GM12878 (cell line): ENCODE measurements around the gene SFI1. TPM values are rescaled to one million over a fixed set of nuclear protein-coding genes. Genes with fewer than 3 reads are reported as not detected.
A peak's percentile ranks its signal among the peaks of the same experiment; 100 is the strongest.
"Not testable (repeated sequence)": the region's sequence is repeated elsewhere in the genome, so short reads cannot be mapped to it uniquely, and the experiment has no call there.

Experiments
- ATAC-seq: fragments of 200-7000 bp; cut with Tn5 transposase; 3 replicates; pipeline ENCODE4 v1.9.1; 2020; ENCODE audit warnings: mild to moderate bottlenecking, moderate library complexity
- BruUV-seq: library from RNA; stranded (reverse); fragments of 400-500 nt; replicated peaks from 2 replicates; lab custom pipeline; 2021; lab: Mats Ljungman, UMichigan
- CTCF ChIA-PET: fragments of 300-600 bp; sonication (Branson Sonifier 250); formaldehyde crosslinking; extraction: SDS; loops from one replicate; lab custom pipeline; 2021; ENCODE audit warnings: inconsistent platforms; lab: Yijun Ruan, JAX
- POLR2A ChIA-PET: fragments of 350-600 bp; formaldehyde crosslinking; extraction: SDS; loops from one replicate; lab custom pipeline; 2021; ENCODE audit warnings: inconsistent platforms; lab: Charles Lee
- RAD21 ChIA-PET: fragments of 300-600 bp; sonication (Branson Sonifier 250); formaldehyde crosslinking; loops from one replicate; lab custom pipeline; 2023; ENCODE audit warnings: antibody characterized with exemption; ENCODE audit not compliant: unreplicated experiment; lab: Charles Lee
- SMC1A ChIA-PET: fragments of 300-600 bp; sonication (Branson Sonifier 250); formaldehyde crosslinking; loops from one replicate; lab custom pipeline; 2023; ENCODE audit not compliant: unreplicated experiment, uncharacterized antibody; lab: Charles Lee
- DNase-seq: peaks from one replicate; pipeline ENCODE4 v3.0.0-alpha.2; 2011; ENCODE audit warnings: low read depth, low spot score
- FAIRE-seq: peaks from 3 replicates; lab custom pipeline; 2011; peaks lifted over from hg19 to GRCh38; lab: Jason Lieb, UNC
- H2AFZ ChIP-seq: 2 replicates; pipeline ENCODE4 v1.6.0; 2011; ENCODE audit warnings: low read depth, low read length, control low read depth; ENCODE audit not compliant: control insufficient read depth
- H3K27ac ChIP-seq: 2 replicates; pipeline ENCODE4 v1.5.1; 2011; ENCODE audit warnings: control low read depth; ENCODE audit not compliant: control insufficient read depth, insufficient read depth
- H3K27me3 ChIP-seq, 2 experiments: replicated peaks in 1 of 2; 2 replicates each; pipeline versions ENCODE4 v1.6.0 to v1.6.1; 2011; ENCODE audit warnings: low read length in 1 of 2; ENCODE audit not compliant: control insufficient read depth in 2 of 2, insufficient read depth in 2 of 2
- H3K36me3 ChIP-seq, 2 experiments: 2 replicates each; pipeline ENCODE4 v1.5.1; 2011; ENCODE audit warnings: low read length in 1 of 2; ENCODE audit not compliant: control insufficient read depth in 2 of 2, insufficient read depth in 2 of 2
- H3K4me1 ChIP-seq: 2 replicates; pipeline ENCODE4 v1.6.1; 2011; ENCODE audit warnings: mild to moderate bottlenecking, low read length, moderate library complexity, mixed read lengths; ENCODE audit not compliant: control insufficient read depth, insufficient read depth
- H3K4me2 ChIP-seq: 2 replicates; pipeline ENCODE4 v1.6.0; 2011; ENCODE audit warnings: control low read depth; ENCODE audit not compliant: control insufficient read depth, insufficient read depth
- H3K4me3 ChIP-seq: fragments of 200-600 bp; sonication (generic); 2 replicates; pipeline ENCODE4 v1.5.1; 2016
- H3K79me2 ChIP-seq: 2 replicates; pipeline ENCODE4 v1.6.0; 2011; ENCODE audit warnings: low read length; ENCODE audit not compliant: control insufficient read depth, insufficient read depth
- H3K9ac ChIP-seq: 2 replicates; pipeline ENCODE4 v1.8.0; 2011; ENCODE audit warnings: low read length, control low read depth, mixed read lengths; ENCODE audit not compliant: control insufficient read depth, insufficient read depth
- H3K9me3 ChIP-seq: replicated peaks from 3 replicates; pipeline ENCODE4 v1.5.1; 2011; ENCODE audit warnings: mild to moderate bottlenecking, low read length; ENCODE audit not compliant: control insufficient read depth, insufficient read depth
- H4K20me1 ChIP-seq: 2 replicates; pipeline ENCODE4 v1.6.0; 2011; ENCODE audit not compliant: control insufficient read depth, insufficient read depth
- ATF7 ChIP-seq: fragments of 450-650 bp; IDR thresholded peaks from 2 replicates; pipeline ENCODE4 v1.6.1; 2016; ENCODE audit warnings: low read depth, mild to moderate bottlenecking
- BCL11A ChIP-seq: IDR thresholded peaks from 2 replicates; pipeline ENCODE4 v1.6.1; 2011; ENCODE audit warnings: low read depth, low read length
- BHLHE40 ChIP-seq, 2 experiments: fragments of 450-650 bp in 1 of 2; IDR thresholded peaks; 2 replicates each; pipeline ENCODE4 v1.6.1; 2011 to 2017; ENCODE audit warnings: low read depth in 2 of 2, borderline replicate concordance in 1 of 2, improper control_type of control experiment in 1 of 2, low read length in 1 of 2, mild to moderate bottlenecking in 1 of 2
- CBFB ChIP-seq: IDR thresholded peaks from 2 replicates; pipeline ENCODE4 v1.6.1; 2016; ENCODE audit warnings: antibody characterized with exemption, low read depth
- CREB1 ChIP-seq: IDR thresholded peaks from 2 replicates; pipeline ENCODE4 v1.6.1; 2012; ENCODE audit warnings: low read depth, mild to moderate bottlenecking, inconsistent platforms
- CREM ChIP-seq: IDR thresholded peaks from 2 replicates; pipeline ENCODE4 v1.6.1; 2014; ENCODE audit warnings: antibody characterized with exemption, low read depth
- EED ChIP-seq: sonication (generic); IDR thresholded peaks from 2 replicates; pipeline ENCODE4 v1.6.1; 2016; ENCODE audit warnings: antibody characterized with exemption, low read depth
- EP300 ChIP-seq, 2 experiments: fragments of 150-350 bp in 1 of 2; IDR thresholded peaks; 2 replicates each; pipeline ENCODE4 v1.6.1; 2011 to 2012; ENCODE audit warnings: low read depth in 2 of 2, low read length in 2 of 2, borderline replicate concordance in 1 of 2, improper control_type of control experiment in 1 of 2, inconsistent platforms in 1 of 2; ENCODE audit not compliant: control insufficient read depth in 1 of 2
- IKZF1 ChIP-seq: fragments of 450-650 bp; conservative IDR thresholded peaks from 2 replicates; pipeline ENCODE4 v1.6.1; 2017; ENCODE audit warnings: antibody characterized with exemption, mild to moderate bottlenecking
- IRF4 ChIP-seq: IDR thresholded peaks from 2 replicates; pipeline ENCODE4 v1.6.1; 2011; ENCODE audit warnings: low read depth, low read length
- JUNB ChIP-seq: IDR thresholded peaks from 2 replicates; pipeline ENCODE4 v1.6.1; 2016; ENCODE audit warnings: antibody characterized with exemption, mild to moderate bottlenecking
- MLLT1 ChIP-seq: fragments of 450-650 bp; IDR thresholded peaks from 2 replicates; pipeline ENCODE4 v1.6.1; 2016; ENCODE audit warnings: mild to moderate bottlenecking
- NBN ChIP-seq: fragments of 450-650 bp; IDR thresholded peaks from 2 replicates; pipeline ENCODE4 v1.6.1; 2016
- NR2F1 ChIP-seq: fragments of 450-650 bp; conservative IDR thresholded peaks from 2 replicates; pipeline ENCODE4 v1.6.1; 2017; ENCODE audit warnings: mild to moderate bottlenecking
- PAX5 ChIP-seq: IDR thresholded peaks from 2 replicates; pipeline ENCODE4 v1.6.1; 2011; ENCODE audit warnings: low read depth, low read length, borderline replicate concordance
- RUNX3 ChIP-seq: IDR thresholded peaks from 2 replicates; pipeline ENCODE4 v1.6.1; 2012; ENCODE audit warnings: low read length, inconsistent platforms
- SPI1 ChIP-seq: IDR thresholded peaks from 2 replicates; pipeline ENCODE4 v1.6.1; 2011; ENCODE audit warnings: low read depth, mild to moderate bottlenecking, low read length, moderate library complexity, borderline replicate concordance; ENCODE audit not compliant: insufficient read depth
- TBL1XR1 ChIP-seq: IDR thresholded peaks from 2 replicates; pipeline ENCODE4 v1.6.1; 2012; ENCODE audit warnings: low read depth, low read length, improper control_type of control experiment
- YY1 ChIP-seq: IDR thresholded peaks from 2 replicates; pipeline ENCODE4 v1.6.1; 2011; ENCODE audit warnings: low read depth, mild to moderate bottlenecking, low read length
- ZNF207 ChIP-seq: fragments of 450-650 bp; IDR thresholded peaks from 2 replicates; pipeline ENCODE4 v1.6.1; 2014; ENCODE audit warnings: antibody characterized with exemption, mild to moderate bottlenecking, borderline replicate concordance
- ZNF217 ChIP-seq: fragments of 450-650 bp; IDR thresholded peaks from 2 replicates; pipeline ENCODE4 v1.6.1; 2017; ENCODE audit warnings: antibody characterized with exemption, mild to moderate bottlenecking
- WGBS: methylation state at CpG from one replicate; pipeline ENCODE4 v1.1.6; 2016; ENCODE audit warnings: low lambda C conversion rate; ENCODE audit not compliant: insufficient replicate concordance, insufficient coverage; ENCODE audit errors: missing lambda C conversion rate; 5-methylcytosine and 5-hydroxymethylcytosine counted together
- in situ Hi-C: fragments of 300-500 bp; cut with MboI; formaldehyde crosslinking; loops from 9 replicates; pipeline ENCODE4 v1.14.3; 2018; ENCODE audit warnings: mixed read lengths
- intact Hi-C: fragments of 100-400 bp; cut with micrococcal nuclease; formaldehyde crosslinking; loops from one replicate; pipeline ENCODE4 v1.14.2; 2022; ENCODE audit not compliant: unreplicated experiment
- polyA plus RNA-seq, 11 experiments: library from polyadenylated mRNA; depleted of rRNA in 4 of 11; unstranded in 6 of 11; stranded (reverse) in 5 of 11; fragments of >200 nt; fragmentation: Nextera tagmentation in 4 of 11; fragmentation: Illumina TruSeq in 1 of 11; extraction: Ambion mirVana in 4 of 11; extraction: Trizol in 1 of 11; gene quantifications; 1 replicate in 1 of 11; 2 replicates in 10 of 11; pipeline versions ENCODE4 v1.2.1 to v1.2.3, GENCODE V29; 2011 to 2016; ENCODE audit warnings: inconsistent platforms in 2 of 11, missing spikeins in 2 of 11, low read depth in 1 of 11
- total RNA-seq, 4 experiments: library from RNA; depleted of rRNA in 3 of 4; stranded (reverse); fragments of >200 nt in 3 of 4; fragmentation: Illumina TruSeq in 1 of 4; extraction: Trizol in 1 of 4; gene quantifications; 2 replicates each; pipeline versions ENCODE4 v1.2.1 to v1.2.3, GENCODE V29; 2013 to 2021
- TF ChIP-seq, protein P1 (sequence below): fragments of 450-650 bp; IDR thresholded peaks from 2 replicates; pipeline ENCODE4 v1.6.1; 2017; ENCODE audit warnings: mild to moderate bottlenecking, low read depth, inconsistent platforms; ENCODE audit not compliant: poor library complexity, severe bottlenecking

Gene SFI1
- total and polyA plus RNA-seq, 10 of the 15 experiments (the other 5 are each of a cell fraction or from before 2014, with no cell fraction given) = 6.3 to 70.1 (median 30.4) TPM

DNA sequence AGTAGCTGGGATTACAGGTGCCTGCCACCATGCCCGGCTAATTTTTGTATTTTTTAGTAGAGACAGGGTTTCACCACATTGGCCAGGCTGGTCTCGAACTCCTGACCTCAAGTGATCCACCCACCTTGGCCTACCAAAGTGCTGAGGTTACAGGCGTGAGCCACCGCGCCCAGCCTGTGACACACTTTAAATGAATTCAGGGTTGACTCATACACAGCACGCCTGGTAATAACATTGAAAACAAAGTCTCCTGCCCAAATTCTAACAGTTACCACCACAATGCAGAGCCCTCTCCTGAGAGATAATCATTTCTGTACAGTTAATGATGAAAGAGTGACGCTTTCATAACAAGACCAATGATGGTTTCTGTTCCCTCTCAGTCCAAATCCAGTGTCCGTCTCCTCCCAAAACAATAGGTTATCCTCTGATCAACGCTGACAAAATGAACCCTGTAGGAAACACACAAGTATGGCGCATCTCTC, 164.6 kb downstream of the SFI1 start:
- not testable (repeated sequence) for DNase-seq, H3K9me3 ChIP-seq, H4K20me1 ChIP-seq, BruUV-seq, H3K27me3 ChIP-seq, H3K36me3 ChIP-seq, H2AFZ ChIP-seq
- ChIA-PET SMC1A (interaction anchor here (0.7 to 10.8 kb wide), 15 partner anchors 8 to 286 kb away, joined by 3 to 99 read pairs (median 4); partner anchors contain the start of genes PRR14L and YWHAH), CTCF (interaction anchor here (0.7 to 9.1 kb wide), 10 partner anchors 8 to 309 kb away, joined by 3 to 140 read pairs (median 6); no protein-coding TSS in a partner anchor), RAD21 (interaction anchor here (1.2 to 2.8 kb wide), 8 partner anchors 8 to 93 kb away, joined by 3 to 49 read pairs (median 10); partner anchors contain the start of gene DEPDC5), POLR2A (interaction anchor here (0.7 to 1.9 kb wide), 5 partner anchors 8 to 290 kb away, joined by 4 to 28 read pairs (median 6); no protein-coding TSS in a partner anchor)
- peaks cover 12% of the 10 kb centered on the region for H3K4me1 ChIP-seq
- in situ Hi-C loops (loop anchor here (5.0 to 10.0 kb wide), 2 partner anchors 286 to 414 kb away; no protein-coding TSS in a partner anchor), intact Hi-C loops (loop anchor here (10.0 kb wide), 1 partner anchor 94 kb away; the partner anchor contains the start of genes DEPDC5 and PRR14L)
- peak overlapping the region; percentile 79 for H3K4me3 ChIP-seq
- under 1% methylated on average over 10 of the region's 10 CpGs for WGBS
- H3K79me2 ChIP-seq = peaks cover 39% of the 10 kb centered on the region
- FAIRE-seq = peak; percentile 76
- H3K4me2 ChIP-seq = peak overlapping the region; percentile 72
- peak overlapping the region; percentile 81 for H3K27ac ChIP-seq
- peak overlapping the region; percentile 76 for H3K9ac ChIP-seq
- ATAC-seq = peak; percentile 81
- TF ChIP-seq RUNX3 = peak; percentile 59
- peak; percentile 46; the same call in 1 of the 2 replicates for TF ChIP-seq ZNF207
- peak; percentile 57; the same call in 1 of the 2 replicates for TF ChIP-seq IRF4
- TF ChIP-seq NBN = peak; percentile 63; the same call in 1 of the 2 replicates
- peak; percentile 68 for TF ChIP-seq NR2F1
- TF ChIP-seq JUNB = peak; percentile 63
- TF ChIP-seq MLLT1 = 0 out of 2 replicates have a peak, but pooled peaks have one; percentile 60
- TF ChIP-seq EP300 (IDR thresholded peaks at IDR 0.05; ENCODE audit: borderline replicate concordance in 1 of 2, control insufficient read depth in 1 of 2, low read depth in 2 of 2, low read length in 2 of 2) = peak; percentile 47 to 61; a peak in 2 of 4 replicates
- 0 out of 2 replicates have a peak, but pooled peaks have one; percentile 36 for TF ChIP-seq CREM
- peak; percentile 53 for TF ChIP-seq IKZF1
- TF ChIP-seq PAX5 = 0 out of 2 replicates have a peak, but pooled peaks have one; percentile 17
- TF ChIP-seq, protein P1, sequence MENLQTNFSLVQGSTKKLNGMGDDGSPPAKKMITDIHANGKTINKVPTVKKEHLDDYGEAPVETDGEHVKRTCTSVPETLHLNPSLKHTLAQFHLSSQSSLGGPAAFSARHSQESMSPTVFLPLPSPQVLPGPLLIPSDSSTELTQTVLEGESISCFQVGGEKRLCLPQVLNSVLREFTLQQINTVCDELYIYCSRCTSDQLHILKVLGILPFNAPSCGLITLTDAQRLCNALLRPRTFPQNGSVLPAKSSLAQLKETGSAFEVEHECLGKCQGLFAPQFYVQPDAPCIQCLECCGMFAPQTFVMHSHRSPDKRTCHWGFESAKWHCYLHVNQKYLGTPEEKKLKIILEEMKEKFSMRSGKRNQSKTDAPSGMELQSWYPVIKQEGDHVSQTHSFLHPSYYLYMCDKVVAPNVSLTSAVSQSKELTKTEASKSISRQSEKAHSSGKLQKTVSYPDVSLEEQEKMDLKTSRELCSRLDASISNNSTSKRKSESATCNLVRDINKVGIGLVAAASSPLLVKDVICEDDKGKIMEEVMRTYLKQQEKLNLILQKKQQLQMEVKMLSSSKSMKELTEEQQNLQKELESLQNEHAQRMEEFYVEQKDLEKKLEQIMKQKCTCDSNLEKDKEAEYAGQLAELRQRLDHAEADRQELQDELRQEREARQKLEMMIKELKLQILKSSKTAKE = peak; percentile 71
- peak; percentile 15; the same call in 1 of the 2 replicates for TF ChIP-seq YY1
- peak; percentile 58; the same call in 1 of the 2 replicates for TF ChIP-seq EED
- peak; percentile 85 for TF ChIP-seq CREB1
- TF ChIP-seq BCL11A = 0 out of 2 replicates have a peak, but pooled peaks have one; percentile 22
- peak; percentile 71 to 94; a peak in 3 of 4 replicates for TF ChIP-seq BHLHE40 (IDR thresholded peaks at IDR 0.05; ENCODE audit: borderline replicate concordance in 1 of 2, low read depth in 2 of 2, low read length in 1 of 2)
- TF ChIP-seq ZNF217 = peak; percentile 66; the same call in 1 of the 2 replicates
- TF ChIP-seq TBL1XR1 = peak; percentile 21; the same call in 1 of the 2 replicates
- TF ChIP-seq ATF7 = peak; percentile 77
- TF ChIP-seq SPI1 = peak; percentile 78; the same call in 1 of the 2 replicates
- 0 out of 2 replicates have a peak, but pooled peaks have one; percentile 35 for TF ChIP-seq CBFB
